ENCODE results near the gene ZFAND6.
"Not testable (repeated sequence)": the region's sequence is repeated elsewhere in the genome, so short reads cannot be mapped to it uniquely, and the experiment has no call there.

Gene ZFAND6

GRCh38 chr15:80026754-80027153, 32.7 kb upstream of the ZFAND6 start:
- peaks cover 14% of the 10 kb centered on the region for H3K4me1 ChIP-seq (ENCODE audit: insufficient read depth, low read length)
- no peaks in the 10 kb centered on the region for H3K27me3 ChIP-seq (ENCODE audit: insufficient read depth, low read length)
- no peak overlapping the region for H3K4me3 ChIP-seq (ENCODE audit: low read length)
- no peaks in the 10 kb centered on the region for H3K9me3 ChIP-seq (ENCODE audit: low read length)
- no peak overlapping the region for H2AFZ ChIP-seq (ENCODE audit: low read depth, low read length)
- H3K36me3 ChIP-seq (ENCODE audit: insufficient read depth, low read length), result no peaks in the 10 kb centered on the region

- H3K4me3 ChIP-seq (ENCODE audit: low read length), result no peak overlapping the region
- no peaks in the 10 kb centered on the region for H3K36me3 ChIP-seq (ENCODE audit: insufficient read depth, low read length)
- H3K9me3 ChIP-seq (ENCODE audit: low read length), result no peaks in the 10 kb centered on the region
- peaks cover 28% of the 10 kb centered on the region for H3K4me1 ChIP-seq (ENCODE audit: insufficient read depth, low read length)
- no peak overlapping the region for H2AFZ ChIP-seq (ENCODE audit: low read depth, low read length)
- H3K27me3 ChIP-seq (ENCODE audit: insufficient read depth, low read length), result no peaks in the 10 kb centered on the region
These were observed 30.5 kb upstream of the ZFAND6 start for GRCh38 chr15:80028937-80029336.

- Histone ChIP-seq H3K4me3 (ENCODE audit: low read length) (no peak overlapping the region), H2AFZ (ENCODE audit: low read depth, low read length) (no peak overlapping the region), H3K4me1 (ENCODE audit: insufficient read depth, low read length) (peaks cover 27% of the 10 kb centered on the region), H3K36me3 (ENCODE audit: insufficient read depth, low read length) (no peaks in the 10 kb centered on the region), H3K27me3 (ENCODE audit: insufficient read depth, low read length) (no peaks in the 10 kb centered on the region), H3K9me3 (ENCODE audit: low read length) (no peaks in the 10 kb centered on the region)
These were observed 27.6 kb upstream of the ZFAND6 start for GRCh38 chr15:80031841-80032240.

- Histone ChIP-seq H3K27me3 (ENCODE audit: insufficient read depth, low read length) (no peaks in the 10 kb centered on the region), H3K4me3 (ENCODE audit: low read length) (no peak overlapping the region), H3K9me3 (ENCODE audit: low read length) (no peaks in the 10 kb centered on the region), H3K36me3 (ENCODE audit: insufficient read depth, low read length) (no peaks in the 10 kb centered on the region), H3K4me1 (ENCODE audit: insufficient read depth, low read length) (peaks cover 23% of the 10 kb centered on the region), H2AFZ (ENCODE audit: low read depth, low read length) (no peak overlapping the region)
These were observed 24.8 kb upstream of the ZFAND6 start for GRCh38 chr15:80034629-80035028.

- H2AFZ ChIP-seq (ENCODE audit: low read depth, low read length), result no peak overlapping the region
- H3K4me3 ChIP-seq (ENCODE audit: low read length), result no peak overlapping the region
- H3K9me3 ChIP-seq (ENCODE audit: low read length), result no peaks in the 10 kb centered on the region
These were observed 23.4 kb upstream of the ZFAND6 start for GRCh38 chr15:80036071-80036470.

GRCh38 chr15:80041494-80042253, 17.8 kb upstream of the ZFAND6 start:
- no peak overlapping the region for H3K4me3 ChIP-seq (ENCODE audit: low read length)
- no peaks in the 10 kb centered on the region for H3K9me3 ChIP-seq (ENCODE audit: low read length)
- no peaks in the 10 kb centered on the region for H3K4me1 ChIP-seq (ENCODE audit: insufficient read depth, low read length)
- H3K36me3 ChIP-seq (ENCODE audit: insufficient read depth, low read length), result no peaks in the 10 kb centered on the region
- H2AFZ ChIP-seq (ENCODE audit: low read depth, low read length), result no peak overlapping the region
- no peaks in the 10 kb centered on the region for H3K27me3 ChIP-seq (ENCODE audit: insufficient read depth, low read length)

More at GRCh38 chr15:80036071-80036470, 23.4 kb upstream of the ZFAND6 start:
- H3K4me1 ChIP-seq (ENCODE audit: insufficient read depth, low read length), result peaks cover 23% of the 10 kb centered on the region
- no peaks in the 10 kb centered on the region for H3K36me3 ChIP-seq (ENCODE audit: insufficient read depth, low read length)
- H3K27me3 ChIP-seq (ENCODE audit: insufficient read depth, low read length), result no peaks in the 10 kb centered on the region

GRCh38 chr15:80042568-80042967, 16.9 kb upstream of the ZFAND6 start:
- H3K36me3 ChIP-seq (ENCODE audit: insufficient read depth, low read length), result no peaks in the 10 kb centered on the region
- H3K9me3 ChIP-seq (ENCODE audit: low read length), result no peaks in the 10 kb centered on the region
- no peak overlapping the region for H2AFZ ChIP-seq (ENCODE audit: low read depth, low read length)
- H3K4me1 ChIP-seq (ENCODE audit: insufficient read depth, low read length), result no peaks in the 10 kb centered on the region
- no peak overlapping the region for H3K4me3 ChIP-seq (ENCODE audit: low read length)
- H3K27me3 ChIP-seq (ENCODE audit: insufficient read depth, low read length), result no peaks in the 10 kb centered on the region

- not testable (repeated sequence) for H3K36me3 ChIP-seq (ENCODE audit: insufficient read depth, low read length); H3K4me1 ChIP-seq (ENCODE audit: insufficient read depth, low read length); H3K9me3 ChIP-seq (ENCODE audit: low read length); H3K4me3 ChIP-seq (ENCODE audit: low read length); H2AFZ ChIP-seq (ENCODE audit: low read depth, low read length); H3K27me3 ChIP-seq (ENCODE audit: insufficient read depth, low read length)
These were observed 14.3 kb upstream of the ZFAND6 start for GRCh38 chr15:80045219-80045618.

GRCh38 chr15:80049046-80049445, 10.4 kb upstream of the ZFAND6 start:
- no peak overlapping the region for H2AFZ ChIP-seq (ENCODE audit: low read depth, low read length)
- no peaks in the 10 kb centered on the region for H3K4me1 ChIP-seq (ENCODE audit: insufficient read depth, low read length)
- H3K36me3 ChIP-seq (ENCODE audit: insufficient read depth, low read length), result no peaks in the 10 kb centered on the region
- H3K9me3 ChIP-seq (ENCODE audit: low read length), result no peaks in the 10 kb centered on the region
- no peak overlapping the region for H3K4me3 ChIP-seq (ENCODE audit: low read length)
- H3K27me3 ChIP-seq (ENCODE audit: insufficient read depth, low read length), result no peaks in the 10 kb centered on the region

- H3K27me3 ChIP-seq (ENCODE audit: insufficient read depth, low read length), result peaks cover 5% of the 10 kb centered on the region
- H3K36me3 ChIP-seq (ENCODE audit: insufficient read depth, low read length), result no peaks in the 10 kb centered on the region
- peaks cover 2% of the 10 kb centered on the region for H3K4me1 ChIP-seq (ENCODE audit: insufficient read depth, low read length)
- no peak overlapping the region for H2AFZ ChIP-seq (ENCODE audit: low read depth, low read length)
- no peaks in the 10 kb centered on the region for H3K9me3 ChIP-seq (ENCODE audit: low read length)
- H3K4me3 ChIP-seq (ENCODE audit: low read length), result no peak overlapping the region
These were observed 6.7 kb upstream of the ZFAND6 start for GRCh38 chr15:80052597-80053304.

- Histone ChIP-seq H2AFZ (ENCODE audit: low read depth, low read length) (no peak overlapping the region), H3K27me3 (ENCODE audit: insufficient read depth, low read length) (peaks cover 5% of the 10 kb centered on the region), H3K9me3 (ENCODE audit: low read length) (no peaks in the 10 kb centered on the region), H3K4me3 (ENCODE audit: low read length) (no peak overlapping the region), H3K4me1 (ENCODE audit: insufficient read depth, low read length) (peaks cover 12% of the 10 kb centered on the region), H3K36me3 (ENCODE audit: insufficient read depth, low read length) (no peaks in the 10 kb centered on the region)
These were observed 3.5 kb upstream of the ZFAND6 start for GRCh38 chr15:80055933-80056332.

- no peak overlapping the region for H2AFZ ChIP-seq (ENCODE audit: low read depth, low read length)
- H3K36me3 ChIP-seq (ENCODE audit: insufficient read depth, low read length), result no peaks in the 10 kb centered on the region
- no peak overlapping the region for H3K4me3 ChIP-seq (ENCODE audit: low read length)
- peaks cover 26% of the 10 kb centered on the region for H3K4me1 ChIP-seq (ENCODE audit: insufficient read depth, low read length)
- H3K9me3 ChIP-seq (ENCODE audit: low read length), result no peaks in the 10 kb centered on the region
- peaks cover 5% of the 10 kb centered on the region for H3K27me3 ChIP-seq (ENCODE audit: insufficient read depth, low read length)
These were observed 1.4 kb upstream of the ZFAND6 start for GRCh38 chr15:80058044-80058443.

- peak overlapping the region; percentile 57 for H3K4me3 ChIP-seq (ENCODE audit: low read length)
- peaks cover 5% of the 10 kb centered on the region for H3K27me3 ChIP-seq (ENCODE audit: insufficient read depth, low read length)
- H3K36me3 ChIP-seq (ENCODE audit: insufficient read depth, low read length), result no peaks in the 10 kb centered on the region
- H2AFZ ChIP-seq (ENCODE audit: low read depth, low read length), result peak overlapping the region; percentile 43
- no peaks in the 10 kb centered on the region for H3K9me3 ChIP-seq (ENCODE audit: low read length)
- peaks cover 26% of the 10 kb centered on the region for H3K4me1 ChIP-seq (ENCODE audit: insufficient read depth, low read length)
These were observed 395 bp downstream of the ZFAND6 start for GRCh38 chr15:80059786-80060355.
